ENCODE results near the gene RAB8B. TPM values are rescaled to one million over a fixed set of nuclear protein-coding genes. Genes with fewer than 3 reads are reported as not detected.

RAB8B gene
- total RNA-seq, 4 donors from 2014 or later, result 36.0 to 55.4 (median 50.0) TPM

DNA sequence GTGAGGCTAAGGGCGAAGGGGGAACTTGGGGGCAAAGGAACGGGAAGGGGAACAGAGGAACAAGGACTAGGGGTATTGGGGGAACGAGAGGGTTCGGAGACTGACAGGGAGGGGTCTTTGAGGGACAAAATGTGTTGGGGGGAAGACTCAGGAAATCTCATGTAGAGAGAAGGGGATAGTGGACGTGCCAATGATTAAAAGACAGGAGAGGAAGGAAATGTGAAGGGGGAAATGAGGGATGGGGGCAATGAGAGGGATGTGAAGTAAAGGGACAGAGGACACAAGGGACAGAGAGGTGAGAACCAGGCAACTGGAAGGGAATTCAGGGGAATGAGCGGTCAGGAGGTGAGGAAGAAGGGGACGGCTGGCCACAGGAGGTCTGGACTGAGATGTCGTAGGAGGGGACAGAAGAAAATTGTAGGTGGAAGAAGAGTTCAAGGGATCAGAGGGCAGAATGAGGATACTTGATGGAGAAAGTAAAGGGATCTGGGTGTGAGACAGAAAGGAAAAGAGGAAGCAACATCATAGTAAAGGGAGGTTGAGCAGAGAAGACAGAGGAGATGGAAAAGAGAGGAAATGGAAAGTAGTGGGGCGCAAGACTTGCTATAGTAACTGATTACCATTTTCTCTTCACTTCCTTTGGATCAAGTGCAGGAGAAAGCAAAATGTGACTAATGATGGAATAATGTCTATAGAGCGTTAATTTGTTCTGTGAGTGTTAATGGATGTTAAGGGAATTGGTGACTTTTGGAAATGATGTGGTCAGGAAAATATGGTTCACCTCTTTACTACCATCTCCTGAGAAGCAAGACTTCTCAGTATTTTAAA, 749 bp downstream of the RAB8B start:
- TF ChIP-seq, protein P1, sequence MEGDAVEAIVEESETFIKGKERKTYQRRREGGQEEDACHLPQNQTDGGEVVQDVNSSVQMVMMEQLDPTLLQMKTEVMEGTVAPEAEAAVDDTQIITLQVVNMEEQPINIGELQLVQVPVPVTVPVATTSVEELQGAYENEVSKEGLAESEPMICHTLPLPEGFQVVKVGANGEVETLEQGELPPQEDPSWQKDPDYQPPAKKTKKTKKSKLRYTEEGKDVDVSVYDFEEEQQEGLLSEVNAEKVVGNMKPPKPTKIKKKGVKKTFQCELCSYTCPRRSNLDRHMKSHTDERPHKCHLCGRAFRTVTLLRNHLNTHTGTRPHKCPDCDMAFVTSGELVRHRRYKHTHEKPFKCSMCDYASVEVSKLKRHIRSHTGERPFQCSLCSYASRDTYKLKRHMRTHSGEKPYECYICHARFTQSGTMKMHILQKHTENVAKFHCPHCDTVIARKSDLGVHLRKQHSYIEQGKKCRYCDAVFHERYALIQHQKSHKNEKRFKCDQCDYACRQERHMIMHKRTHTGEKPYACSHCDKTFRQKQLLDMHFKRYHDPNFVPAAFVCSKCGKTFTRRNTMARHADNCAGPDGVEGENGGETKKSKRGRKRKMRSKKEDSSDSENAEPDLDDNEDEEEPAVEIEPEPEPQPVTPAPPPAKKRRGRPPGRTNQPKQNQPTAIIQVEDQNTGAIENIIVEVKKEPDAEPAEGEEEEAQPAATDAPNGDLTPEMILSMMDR (IDR thresholded peaks at IDR 0.05), result no peak
- ATAC-seq (ENCODE audit: low FRiP score) (no peak), DNase-seq (ENCODE audit: low spot score) (no peak)

DNA sequence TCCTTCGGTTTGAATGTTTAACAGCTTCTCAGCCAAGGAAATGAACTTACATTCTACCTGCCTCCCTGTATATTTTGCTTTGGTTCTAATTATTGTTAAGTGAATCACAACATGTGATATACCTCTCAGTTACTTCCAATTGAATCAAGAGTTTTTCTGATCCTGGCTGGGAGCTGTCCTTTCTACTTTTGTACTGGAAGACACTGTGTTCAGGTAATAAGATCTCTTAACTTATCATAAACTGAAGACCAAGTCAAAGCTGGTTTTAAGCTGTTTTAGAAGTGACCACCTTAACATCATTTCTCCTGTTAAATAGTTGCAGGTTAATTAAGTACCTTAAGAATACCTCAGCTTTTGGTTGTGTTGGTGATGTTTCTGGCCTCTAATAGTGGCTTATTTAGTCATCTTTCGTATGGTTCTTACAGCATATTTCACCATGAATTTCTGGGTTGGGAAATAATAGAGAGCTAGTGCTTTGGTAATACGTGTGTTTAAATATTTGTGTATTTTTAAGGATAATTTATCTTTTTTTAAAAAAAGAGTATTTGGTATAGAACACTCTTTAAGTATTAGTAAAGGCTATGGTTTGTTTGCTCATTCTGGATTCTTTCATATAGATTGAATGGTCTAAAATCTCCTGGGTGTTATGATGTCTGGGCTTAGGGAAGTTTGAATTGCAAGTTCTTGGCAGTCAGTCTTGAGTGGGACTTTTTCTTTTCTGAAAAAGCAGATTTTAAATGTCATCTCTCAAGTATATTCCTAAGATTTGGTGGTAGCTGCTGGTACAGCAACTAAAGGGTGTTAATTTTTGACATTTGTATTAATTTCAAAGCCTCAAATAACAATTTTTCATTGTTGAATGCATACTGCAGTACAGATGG, 1.6 kb downstream of the RAB8B start:
- DNase-seq (ENCODE audit: low spot score), result no peak
- TF ChIP-seq, protein P1 (IDR thresholded peaks at IDR 0.05), result no peak
- no peak for ATAC-seq (ENCODE audit: low FRiP score)

DNA sequence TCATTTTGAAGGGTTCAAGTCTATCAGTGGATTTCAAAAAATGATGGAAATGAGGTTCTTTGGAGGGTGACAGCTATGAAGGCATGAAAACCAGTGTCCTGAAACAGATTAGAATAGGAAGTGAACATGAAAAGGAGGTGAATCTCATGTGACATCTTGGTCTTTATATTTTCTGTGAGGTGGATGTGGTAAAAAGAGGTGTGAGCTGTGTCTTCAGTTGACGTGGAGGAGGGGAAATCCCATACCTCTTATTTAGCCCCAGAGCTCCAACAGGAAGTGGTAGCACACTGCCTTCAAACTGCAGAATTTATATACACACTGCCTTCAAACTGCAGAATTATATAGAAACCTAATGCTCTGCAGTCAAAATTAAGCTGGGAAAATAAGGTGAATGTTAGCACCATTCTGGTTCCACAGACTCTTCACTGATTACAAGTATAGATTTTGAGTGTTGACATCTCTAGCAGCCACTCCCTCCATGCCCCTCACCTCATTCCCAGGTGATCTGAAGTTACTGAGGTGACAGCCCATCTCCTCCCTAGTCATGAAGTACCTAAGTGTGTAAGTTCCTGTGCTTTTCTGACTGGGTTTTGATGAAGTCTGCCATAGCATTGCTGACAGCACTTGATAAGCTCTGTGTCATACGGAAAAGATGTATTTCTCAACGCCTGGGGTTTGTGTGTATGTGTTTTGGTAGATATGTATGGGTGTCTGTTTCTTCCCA, 2.7 kb downstream of the RAB8B start:
- ATAC-seq (ENCODE audit: low FRiP score), result no peak
- TF ChIP-seq, protein P1 (IDR thresholded peaks at IDR 0.05), result no peak
- no peak for DNase-seq (ENCODE audit: low spot score)

DNA sequence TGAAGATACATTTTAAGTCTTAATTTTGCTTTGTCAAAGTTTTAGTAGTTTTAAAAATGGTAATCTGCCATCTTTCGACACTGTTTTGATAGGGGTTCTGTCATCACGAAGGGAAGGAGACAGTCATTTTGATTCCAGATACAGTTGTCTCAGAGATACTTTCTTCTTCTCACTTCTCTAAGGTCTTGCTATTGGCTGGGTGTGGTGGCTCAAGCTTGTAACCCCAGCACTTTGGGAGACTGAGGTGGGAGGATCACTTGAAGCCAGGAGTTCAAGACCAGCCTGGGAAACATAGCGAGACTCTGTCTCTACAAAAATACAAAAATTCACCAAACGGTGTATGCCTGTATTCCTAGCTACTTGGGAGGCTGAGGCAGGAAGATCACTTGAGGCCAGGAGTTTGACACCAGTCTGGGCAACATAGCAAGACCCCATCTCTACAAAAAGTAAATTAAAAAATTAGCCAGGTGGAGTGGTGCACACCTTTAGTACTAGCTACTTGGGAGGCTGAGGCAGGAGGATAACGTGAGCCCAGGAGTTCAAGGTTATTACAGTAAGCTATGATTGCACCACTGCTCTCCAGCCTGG, 3.3 kb downstream of the RAB8B start:
- DNase-seq (ENCODE audit: low spot score) (no peak), ATAC-seq (ENCODE audit: low FRiP score) (no peak)

DNA sequence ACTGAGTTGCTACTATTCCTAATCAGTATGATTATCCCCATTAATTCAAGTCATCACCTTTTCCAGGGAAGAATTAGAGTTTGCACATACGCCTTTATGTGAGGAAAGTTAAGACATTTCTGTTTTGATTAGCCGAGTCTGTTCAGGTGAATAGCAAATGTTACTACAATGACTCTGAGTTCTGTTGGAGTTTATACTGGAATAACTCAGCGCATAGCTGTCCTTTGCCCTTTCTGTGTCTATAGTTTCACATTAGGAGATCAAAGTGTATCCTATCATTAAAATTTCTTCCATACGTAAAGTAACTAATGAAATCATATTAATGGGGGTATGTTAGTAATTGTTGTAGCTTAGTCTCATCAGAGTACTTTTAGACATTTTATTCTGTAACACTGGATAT, 4.9 kb downstream of the RAB8B start:
- no peak for ATAC-seq (ENCODE audit: low FRiP score)
- TF ChIP-seq, protein P1 (IDR thresholded peaks at IDR 0.05), result no peak
- no peak for DNase-seq (ENCODE audit: low spot score)

More for the DNA sequence above, 3.3 kb downstream of the RAB8B start:
- TF ChIP-seq, protein P1 (IDR thresholded peaks at IDR 0.05), result no peak

DNA sequence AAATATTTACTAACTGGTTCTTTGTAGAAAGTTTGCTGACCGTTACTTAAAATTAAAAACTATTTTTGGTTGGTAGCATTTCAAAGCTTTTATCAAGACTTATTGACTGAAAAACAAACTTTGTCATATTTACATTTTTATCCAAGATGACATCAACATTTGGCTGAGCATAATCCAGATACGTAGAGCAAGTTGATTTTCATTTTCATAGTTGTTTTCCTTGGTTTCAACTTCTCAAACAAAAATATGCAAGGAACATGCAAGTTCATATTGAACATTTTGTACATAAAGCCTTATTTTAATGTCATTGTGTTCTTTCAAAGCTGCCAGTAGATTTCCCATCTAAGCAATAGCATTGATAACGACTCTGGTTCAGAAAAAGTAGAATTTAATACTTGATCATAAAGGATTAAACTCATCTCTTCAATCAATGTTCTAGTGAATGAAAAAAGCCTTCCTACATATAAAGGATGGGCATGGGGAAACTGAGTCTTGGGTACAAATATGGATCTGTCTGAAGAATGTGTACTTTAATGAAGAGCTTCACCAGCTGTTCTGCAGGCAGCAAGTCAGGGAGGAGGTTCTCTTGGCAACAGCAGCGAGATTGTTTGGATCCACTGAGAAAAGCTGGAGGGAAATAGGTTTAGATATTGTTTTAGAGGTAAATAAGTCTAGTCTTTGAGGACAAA, 5.6 kb downstream of the RAB8B start:
- DNase-seq (ENCODE audit: low spot score) (no peak), ATAC-seq (ENCODE audit: low FRiP score) (no peak)
- TF ChIP-seq, protein P1 (IDR thresholded peaks at IDR 0.05), result no peak

Data from omental fat pad (tissue), 4 donors.